ENCODE results near the gene SIDT1.

GRCh38 chr3:113615976-113616375 lies 83.6 kb downstream of the SIDT1 start:
- TF ChIP-seq CTCF (IDR thresholded peaks at IDR 0.05) = no peak
- TF ChIP-seq POLR2A (IDR thresholded peaks at IDR 0.05) = no peak

Measured in right lobe of liver (tissue), 4 donors.